Measurements from ENCODE around the gene C1QTNF5.

The C1QTNF5 gene

GRCh38 chr11:119324189-119324588, 16.5 kb downstream of the C1QTNF5 start:
- Histone ChIP-seq H3K4me3 (ENCODE audit: low read length in 2 of 2) (no peak overlapping the region), H2AK5ac (ENCODE audit: low read depth, low read length) (no peak overlapping the region)
- WGBS, 2 donors (ENCODE audit: extremely low coverage in 2 of 2, insufficient read length in 2 of 2, insufficient replicate concordance in 1 of 2) = no CpG with 5 or more reads among the region's 4 CpGs

GRCh38 chr11:119323532-119324033, 17.1 kb downstream of the C1QTNF5 start:
- no peak overlapping the region for H3K23ac ChIP-seq (ENCODE audit: low read depth, low read length, poor library complexity)

More at GRCh38 chr11:119324189-119324588, 16.5 kb downstream of the C1QTNF5 start:
- no peak for DNase-seq (ENCODE audit: low spot score)
- Histone ChIP-seq H2BK15ac (ENCODE audit: low read length) (no peak overlapping the region), H3K79me1 (ENCODE audit: low read depth, low read length) (no peaks in the 10 kb centered on the region), H3K23ac (ENCODE audit: low read depth, low read length, poor library complexity) (no peak overlapping the region), H3K9me3 (replicated peaks in 1 of 2; ENCODE audit: control insufficient read depth in 2 of 2, insufficient read depth in 1 of 2, low read depth in 1 of 2, low read length in 2 of 2) (no peaks in the 10 kb centered on the region), H3K4ac (ENCODE audit: low read length) (no peak overlapping the region), H2BK5ac (ENCODE audit: low read length) (no peak overlapping the region), H3K4me2 (ENCODE audit: insufficient read depth, low read length, poor library complexity, severe bottlenecking) (no peak overlapping the region), H3K36me3 (replicated peaks in 1 of 2; ENCODE audit: control insufficient read depth in 2 of 2, insufficient read depth in 2 of 2, low read length in 2 of 2) (no peaks in the 10 kb centered on the region), H3K4me1 (ENCODE audit: control insufficient read depth in 2 of 2, insufficient read depth in 1 of 2, low read depth in 1 of 2, low read length in 2 of 2) (peaks cover 12 to 16% of the 10 kb centered on the region in 2 donors), H4K8ac (ENCODE audit: low read depth, low read length) (no peak overlapping the region), H3K27me3 (ENCODE audit: control insufficient read depth in 3 of 3, insufficient read depth in 3 of 3, low read depth in 1 of 3, low read length in 3 of 3) (no peaks in the 10 kb centered on the region), H4K91ac (ENCODE audit: low read depth, low read length, poor library complexity) (no peak overlapping the region), H2BK120ac (ENCODE audit: low read depth, low read length) (no peak overlapping the region), H3K27ac (replicated peaks; ENCODE audit: low read length) (no peak overlapping the region), H3K14ac (ENCODE audit: low read length) (no peak overlapping the region), H2AFZ (ENCODE audit: low read length) (peak overlapping the region; percentile 33), H2BK12ac (ENCODE audit: low read length) (no peak overlapping the region), H3K18ac (ENCODE audit: low read length) (no peak overlapping the region), H3K9ac (ENCODE audit: low read depth, low read length, poor library complexity) (no peak overlapping the region)

GRCh38 chr11:119322921-119323531, 17.7 kb downstream of the C1QTNF5 start:
- peaks cover 23 to 28% of the 10 kb centered on the region in 2 donors for H3K4me1 ChIP-seq (ENCODE audit: control insufficient read depth in 2 of 2, insufficient read depth in 1 of 2, low read depth in 1 of 2, low read length in 2 of 2)
- H3K79me1 ChIP-seq (ENCODE audit: low read depth, low read length) = no peaks in the 10 kb centered on the region
- H3K27ac ChIP-seq (replicated peaks; ENCODE audit: low read length) = no peak overlapping the region
- peak overlapping the region; percentile 1 for H3K18ac ChIP-seq (ENCODE audit: low read length)
- DNase-seq (ENCODE audit: low spot score) = no peak
- H2BK12ac ChIP-seq (ENCODE audit: low read length) = no peak overlapping the region
- peak overlapping the region; percentile 30 for H2AK5ac ChIP-seq (ENCODE audit: low read depth, low read length)
- no peaks in the 10 kb centered on the region for H3K9me3 ChIP-seq (replicated peaks in 1 of 2; ENCODE audit: control insufficient read depth in 2 of 2, insufficient read depth in 1 of 2, low read depth in 1 of 2, low read length in 2 of 2)
- H3K4me3 ChIP-seq (ENCODE audit: low read length in 2 of 2) = no peak overlapping the region
- peaks cover 0 to 3% (median 0%) of the 10 kb centered on the region in 3 experiments for H3K27me3 ChIP-seq (ENCODE audit: control insufficient read depth in 3 of 3, insufficient read depth in 3 of 3, low read depth in 1 of 3, low read length in 3 of 3)
- no peak overlapping the region for H2BK15ac ChIP-seq (ENCODE audit: low read length)
- WGBS, 2 donors (ENCODE audit: extremely low coverage in 2 of 2, insufficient read length in 2 of 2, insufficient replicate concordance in 1 of 2) = no CpG with 5 or more reads among the region's 20 CpGs
- H3K4ac ChIP-seq (ENCODE audit: low read length) = no peak overlapping the region
- H3K9ac ChIP-seq (ENCODE audit: low read depth, low read length, poor library complexity) = no peak overlapping the region
- H3K4me2 ChIP-seq (ENCODE audit: insufficient read depth, low read length, poor library complexity, severe bottlenecking) = no peak overlapping the region
- no peaks in the 10 kb centered on the region for H3K36me3 ChIP-seq (replicated peaks in 1 of 2; ENCODE audit: control insufficient read depth in 2 of 2, insufficient read depth in 2 of 2, low read length in 2 of 2)
- H3K14ac ChIP-seq (ENCODE audit: low read length) = no peak overlapping the region
- H2AFZ ChIP-seq (ENCODE audit: low read length) = no peak overlapping the region
- peak overlapping the region; percentile 42 for H2BK120ac ChIP-seq (ENCODE audit: low read depth, low read length)
- H4K91ac ChIP-seq (ENCODE audit: low read depth, low read length, poor library complexity) = no peak overlapping the region
- no peak overlapping the region for H3K23ac ChIP-seq (ENCODE audit: low read depth, low read length, poor library complexity)
- H2BK5ac ChIP-seq (ENCODE audit: low read length) = no peak overlapping the region
- H4K8ac ChIP-seq (ENCODE audit: low read depth, low read length) = no peak overlapping the region

More at GRCh38 chr11:119323532-119324033, 17.1 kb downstream of the C1QTNF5 start:
- Histone ChIP-seq H2AK5ac (ENCODE audit: low read depth, low read length) (no peak overlapping the region), H3K14ac (ENCODE audit: low read length) (no peak overlapping the region), H2BK15ac (ENCODE audit: low read length) (no peak overlapping the region), H3K9me3 (replicated peaks in 1 of 2; ENCODE audit: control insufficient read depth in 2 of 2, insufficient read depth in 1 of 2, low read depth in 1 of 2, low read length in 2 of 2) (no peaks in the 10 kb centered on the region), H3K4ac (ENCODE audit: low read length) (no peak overlapping the region), H3K4me3 (ENCODE audit: low read length in 2 of 2) (no peak overlapping the region), H3K9ac (ENCODE audit: low read depth, low read length, poor library complexity) (no peak overlapping the region), H2BK5ac (ENCODE audit: low read length) (no peak overlapping the region), H3K27me3 (ENCODE audit: control insufficient read depth in 3 of 3, insufficient read depth in 3 of 3, low read depth in 1 of 3, low read length in 3 of 3) (no peaks in the 10 kb centered on the region), H3K79me1 (ENCODE audit: low read depth, low read length) (no peaks in the 10 kb centered on the region), H2BK12ac (ENCODE audit: low read length) (no peak overlapping the region), H2BK120ac (ENCODE audit: low read depth, low read length) (no peak overlapping the region), H3K4me2 (ENCODE audit: insufficient read depth, low read length, poor library complexity, severe bottlenecking) (no peak overlapping the region), H4K91ac (ENCODE audit: low read depth, low read length, poor library complexity) (no peak overlapping the region), H2AFZ (ENCODE audit: low read length) (peak overlapping the region; percentile 33), H3K4me1 (ENCODE audit: control insufficient read depth in 2 of 2, insufficient read depth in 1 of 2, low read depth in 1 of 2, low read length in 2 of 2) (peaks cover 18 to 22% of the 10 kb centered on the region in 2 donors), H3K18ac (ENCODE audit: low read length) (peak overlapping the region; percentile 1), H3K27ac (replicated peaks; ENCODE audit: low read length) (no peak overlapping the region), H4K8ac (ENCODE audit: low read depth, low read length) (no peak overlapping the region), H3K36me3 (replicated peaks in 1 of 2; ENCODE audit: control insufficient read depth in 2 of 2, insufficient read depth in 2 of 2, low read length in 2 of 2) (no peaks in the 10 kb centered on the region)
- DNase-seq (ENCODE audit: low spot score) = no peak
- no CpG with 5 or more reads among the region's 8 CpGs for WGBS, 2 donors (ENCODE audit: extremely low coverage in 2 of 2, insufficient read length in 2 of 2, insufficient replicate concordance in 1 of 2)

- Histone ChIP-seq H3K27me3 (ENCODE audit: control insufficient read depth in 3 of 3, insufficient read depth in 3 of 3, low read depth in 1 of 3, low read length in 3 of 3) (peaks cover 0 to 10% (median 0%) of the 10 kb centered on the region in 3 experiments), H3K4me3 (ENCODE audit: low read length in 2 of 2) (no peak overlapping the region), H3K36me3 (replicated peaks in 1 of 2; ENCODE audit: control insufficient read depth in 2 of 2, insufficient read depth in 2 of 2, low read length in 2 of 2) (no peaks in the 10 kb centered on the region), H3K4me2 (ENCODE audit: insufficient read depth, low read length, poor library complexity, severe bottlenecking) (no peak overlapping the region), H2BK15ac (ENCODE audit: low read length) (no peak overlapping the region), H3K23ac (ENCODE audit: low read depth, low read length, poor library complexity) (no peak overlapping the region), H3K18ac (ENCODE audit: low read length) (no peak overlapping the region), H3K9ac (ENCODE audit: low read depth, low read length, poor library complexity) (no peak overlapping the region), H4K91ac (ENCODE audit: low read depth, low read length, poor library complexity) (no peak overlapping the region), H2BK120ac (ENCODE audit: low read depth, low read length) (no peak overlapping the region), H3K4me1 (ENCODE audit: control insufficient read depth in 2 of 2, insufficient read depth in 1 of 2, low read depth in 1 of 2, low read length in 2 of 2) (peaks cover 30 to 33% of the 10 kb centered on the region in 2 donors), H3K27ac (replicated peaks; ENCODE audit: low read length) (no peak overlapping the region), H3K14ac (ENCODE audit: low read length) (no peak overlapping the region), H3K79me1 (ENCODE audit: low read depth, low read length) (no peaks in the 10 kb centered on the region), H2AK5ac (ENCODE audit: low read depth, low read length) (no peak overlapping the region), H3K9me3 (replicated peaks in 1 of 2; ENCODE audit: control insufficient read depth in 2 of 2, insufficient read depth in 1 of 2, low read depth in 1 of 2, low read length in 2 of 2) (no peaks in the 10 kb centered on the region), H3K4ac (ENCODE audit: low read length) (no peak overlapping the region), H2AFZ (ENCODE audit: low read length) (no peak overlapping the region), H2BK5ac (ENCODE audit: low read length) (no peak overlapping the region), H4K8ac (ENCODE audit: low read depth, low read length) (no peak overlapping the region), H2BK12ac (ENCODE audit: low read length) (no peak overlapping the region)
- DNase-seq (ENCODE audit: low spot score) = no peak
- no CpG with 5 or more reads among the region's 6 CpGs for whole genome bisulfite sequencing, 2 donors (ENCODE audit: extremely low coverage in 2 of 2, insufficient read length in 2 of 2, insufficient replicate concordance in 1 of 2)
Measured at GRCh38 chr11:119322360-119322739, 18.3 kb downstream of the C1QTNF5 start.
